OCI-LY1 (cell line): ENCODE results near the gene MCM7.

Experiments
- H2AFZ ChIP-seq: fragments of 200-600 bp; sonication (generic), shearing (Covaris generic); 2 replicates; pipeline ENCODE4 v1.6.0; 2014; ENCODE audit warnings: antibody characterized with exemption, mild to moderate bottlenecking, low read length
- H3F3A ChIP-seq: fragments of 200-600 bp; sonication (generic), shearing (Covaris generic); 2 replicates; pipeline ENCODE4 v1.6.0; 2014; ENCODE audit warnings: mild to moderate bottlenecking, antibody characterized with exemption, low read length, moderate library complexity; ENCODE audit not compliant: insufficient read depth
- H3K27ac ChIP-seq: fragments of 200-600 bp; sonication (generic); 2 replicates; pipeline ENCODE4 v1.5.1; 2014; ENCODE audit warnings: low read length, mixed run types, mild to moderate bottlenecking, low read depth; ENCODE audit not compliant: poor library complexity, severe bottlenecking
- H3K27me3 ChIP-seq: fragments of 200-600 bp; sonication (generic); 2 replicates; pipeline ENCODE4 v1.6.0; 2014; ENCODE audit warnings: antibody characterized with exemption, mild to moderate bottlenecking, low read length, moderate library complexity; ENCODE audit not compliant: insufficient read depth
- H3K36me3 ChIP-seq: fragments of 200-600 bp; sonication (generic); 2 replicates; pipeline ENCODE4 v1.6.1; 2014; ENCODE audit warnings: mild to moderate bottlenecking, antibody characterized with exemption, low read length, moderate library complexity, mixed read lengths; ENCODE audit not compliant: insufficient read depth
- H3K4me1 ChIP-seq: fragments of 200-600 bp; sonication (generic); 2 replicates; pipeline ENCODE4 v1.5.1; 2014; ENCODE audit warnings: mild to moderate bottlenecking, low read length, moderate library complexity; ENCODE audit not compliant: insufficient read depth, severe bottlenecking
- H3K4me2 ChIP-seq: fragments of 200-600 bp; sonication (generic), shearing (Covaris generic); 2 replicates; pipeline ENCODE4 v1.6.1; 2014; ENCODE audit warnings: low read length
- H3K4me3 ChIP-seq: fragments of 200-600 bp; sonication (generic); 2 replicates; pipeline ENCODE4 v1.5.1; 2014; ENCODE audit warnings: low read length, low read depth, mild to moderate bottlenecking, mixed read lengths; ENCODE audit not compliant: poor library complexity, severe bottlenecking
- H3K79me2 ChIP-seq: fragments of 200-600 bp; shearing (Covaris generic); 2 replicates; pipeline ENCODE4 v1.6.1; 2016; ENCODE audit warnings: mixed run types, low read length, mixed read lengths; ENCODE audit not compliant: insufficient read depth
- H3K9ac ChIP-seq: fragments of 200-600 bp; sonication (generic), shearing (Covaris generic); 2 replicates; pipeline ENCODE4 v1.6.1; 2014; ENCODE audit warnings: mild to moderate bottlenecking, low read length, mixed read lengths
- H3K9me2 ChIP-seq: fragments of 200-600 bp; sonication (generic), shearing (Covaris generic); 2 replicates; pipeline ENCODE4 v1.6.1; 2014; ENCODE audit warnings: low read depth, mild to moderate bottlenecking, low read length, mixed read lengths
- H3K9me3 ChIP-seq: fragments of 200-600 bp; shearing (Covaris generic); 2 replicates; pipeline ENCODE4 v1.6.1; 2014; ENCODE audit warnings: low read length, mixed read lengths
- H4K20me1 ChIP-seq: fragments of 200-600 bp; sonication (generic), shearing (Covaris generic); 2 replicates; pipeline ENCODE4 v1.6.0; 2016; ENCODE audit warnings: mild to moderate bottlenecking, low read length; ENCODE audit not compliant: insufficient read depth
- EZH2 ChIP-seq: fragments of 200-600 bp; sonication (generic), shearing (Covaris generic); IDR thresholded peaks from 2 replicates; pipeline ENCODE4 v1.8.0; 2017; ENCODE audit warnings: borderline replicate concordance, mixed run types, mild to moderate bottlenecking, antibody characterized with exemption, low read length, moderate library complexity, mixed read lengths
- TF ChIP-seq, protein P1 (sequence below): fragments of 200-600 bp; sonication (generic), shearing (Covaris generic); IDR thresholded peaks from 2 replicates; pipeline ENCODE4 v1.5.1; 2017; ENCODE audit warnings: mild to moderate bottlenecking, antibody characterized with exemption, low read length, moderate library complexity, mixed read lengths

MCM7 gene

DNA sequence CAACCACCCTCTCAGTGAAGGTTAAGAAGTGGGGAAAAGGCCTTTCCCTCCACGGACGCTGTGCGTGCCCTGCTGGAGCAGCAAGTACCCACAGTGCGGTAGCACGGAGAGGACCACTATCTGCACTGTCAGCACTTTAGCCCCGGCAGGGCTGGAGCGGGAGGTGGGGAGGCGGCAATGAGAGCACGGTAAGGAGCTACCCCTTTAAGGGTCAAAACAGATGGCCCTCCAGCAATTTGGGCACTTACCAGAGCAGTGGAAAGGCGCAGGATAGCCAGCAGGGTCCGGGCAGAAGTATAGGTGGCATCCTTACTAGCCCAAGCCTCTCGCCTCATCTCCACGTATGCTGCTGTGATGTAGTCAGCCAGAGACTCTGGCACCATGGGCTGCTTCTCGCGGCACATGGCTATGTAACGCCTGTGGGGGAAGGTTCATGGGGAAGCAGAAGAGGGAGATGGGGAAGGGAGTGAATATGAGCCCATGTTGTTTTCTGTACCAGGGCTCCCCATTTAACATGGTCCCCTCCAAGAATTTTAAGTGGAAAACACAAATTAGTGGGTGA is 7.2 kb downstream of the MCM7 start:
- no peaks in the 10 kb centered on the region for H3K27me3 ChIP-seq
- no peak overlapping the region for H3K4me2 ChIP-seq
- H3K9ac ChIP-seq: no peak overlapping the region
- H3F3A ChIP-seq: peaks cover 28% of the 10 kb centered on the region
- peaks cover 14% of the 10 kb centered on the region for H3K4me1 ChIP-seq
- H3K79me2 ChIP-seq: no peaks in the 10 kb centered on the region
- TF ChIP-seq, protein P1, sequence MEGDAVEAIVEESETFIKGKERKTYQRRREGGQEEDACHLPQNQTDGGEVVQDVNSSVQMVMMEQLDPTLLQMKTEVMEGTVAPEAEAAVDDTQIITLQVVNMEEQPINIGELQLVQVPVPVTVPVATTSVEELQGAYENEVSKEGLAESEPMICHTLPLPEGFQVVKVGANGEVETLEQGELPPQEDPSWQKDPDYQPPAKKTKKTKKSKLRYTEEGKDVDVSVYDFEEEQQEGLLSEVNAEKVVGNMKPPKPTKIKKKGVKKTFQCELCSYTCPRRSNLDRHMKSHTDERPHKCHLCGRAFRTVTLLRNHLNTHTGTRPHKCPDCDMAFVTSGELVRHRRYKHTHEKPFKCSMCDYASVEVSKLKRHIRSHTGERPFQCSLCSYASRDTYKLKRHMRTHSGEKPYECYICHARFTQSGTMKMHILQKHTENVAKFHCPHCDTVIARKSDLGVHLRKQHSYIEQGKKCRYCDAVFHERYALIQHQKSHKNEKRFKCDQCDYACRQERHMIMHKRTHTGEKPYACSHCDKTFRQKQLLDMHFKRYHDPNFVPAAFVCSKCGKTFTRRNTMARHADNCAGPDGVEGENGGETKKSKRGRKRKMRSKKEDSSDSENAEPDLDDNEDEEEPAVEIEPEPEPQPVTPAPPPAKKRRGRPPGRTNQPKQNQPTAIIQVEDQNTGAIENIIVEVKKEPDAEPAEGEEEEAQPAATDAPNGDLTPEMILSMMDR: no peak
- TF ChIP-seq EZH2: no peak
- peaks cover 89% of the 10 kb centered on the region for H3K36me3 ChIP-seq
- H3K27ac ChIP-seq: no peak overlapping the region
- H3K9me3 ChIP-seq: no peaks in the 10 kb centered on the region
- no peaks in the 10 kb centered on the region for H3K9me2 ChIP-seq
- no peak overlapping the region for H2AFZ ChIP-seq
- no peak overlapping the region for H3K4me3 ChIP-seq
- H4K20me1 ChIP-seq: no peaks in the 10 kb centered on the region

DNA sequence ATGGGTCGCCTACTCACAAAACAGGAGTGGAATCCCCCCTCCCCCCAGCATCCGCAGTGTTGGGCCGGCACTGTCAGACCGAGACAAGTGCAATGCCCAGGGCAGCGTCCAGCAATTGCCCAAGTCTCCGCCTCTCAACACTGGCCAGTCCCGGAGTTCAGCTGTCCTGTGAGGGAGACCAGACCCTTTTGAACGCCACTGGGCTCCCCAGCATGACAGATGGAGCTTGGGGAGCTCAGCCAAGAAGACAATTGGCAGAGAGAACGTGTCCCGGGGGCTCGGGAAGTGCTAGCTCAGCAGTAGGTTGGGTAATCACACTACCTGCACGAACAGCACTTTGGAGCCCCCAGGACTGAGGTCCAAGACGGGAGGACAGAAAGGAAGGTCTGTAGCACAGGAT is 7.7 kb downstream of the MCM7 start:
- Histone ChIP-seq H3K27ac (no peak overlapping the region), H3K4me3 (no peak overlapping the region), H3K27me3 (no peaks in the 10 kb centered on the region), H3K4me2 (no peak overlapping the region), H3K79me2 (no peaks in the 10 kb centered on the region), H3K9me2 (no peaks in the 10 kb centered on the region), H3K36me3 (peaks cover 84% of the 10 kb centered on the region), H3F3A (peaks cover 28% of the 10 kb centered on the region), H2AFZ (no peak overlapping the region), H4K20me1 (no peaks in the 10 kb centered on the region), H3K9me3 (no peaks in the 10 kb centered on the region), H3K9ac (no peak overlapping the region), H3K4me1 (peaks cover 16% of the 10 kb centered on the region)
- TF ChIP-seq, protein P1: no peak
- TF ChIP-seq EZH2: no peak

DNA sequence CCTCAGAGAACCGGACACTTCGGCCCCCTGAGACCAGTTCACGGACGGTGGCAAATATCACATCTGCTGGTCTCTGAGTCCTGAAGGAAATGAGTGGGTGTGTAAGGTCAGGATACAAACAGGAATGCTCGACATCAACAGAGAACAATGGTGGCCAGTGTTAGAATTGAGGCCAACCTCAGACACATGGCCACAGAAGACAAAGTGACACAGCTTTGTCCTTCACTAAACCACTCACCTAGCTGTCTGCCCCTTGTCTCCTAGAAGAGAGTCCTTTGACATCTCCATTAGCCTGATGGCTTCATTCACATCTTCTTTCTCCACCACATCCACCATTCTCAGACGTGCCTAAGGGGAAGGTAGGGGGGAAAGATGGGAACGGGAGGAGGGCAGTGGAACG is 8.1 kb downstream of the MCM7 start:
- H3F3A ChIP-seq: peaks cover 28% of the 10 kb centered on the region

More for the DNA sequence above, 8.1 kb downstream of the MCM7 start:
- Histone ChIP-seq H3K36me3 (peaks cover 79% of the 10 kb centered on the region), H3K79me2 (no peaks in the 10 kb centered on the region), H3K4me1 (peaks cover 20% of the 10 kb centered on the region), H3K4me2 (no peak overlapping the region), H2AFZ (no peak overlapping the region), H3K4me3 (no peak overlapping the region), H3K9ac (no peak overlapping the region), H4K20me1 (no peaks in the 10 kb centered on the region), H3K27ac (no peak overlapping the region), H3K9me3 (no peaks in the 10 kb centered on the region), H3K9me2 (no peaks in the 10 kb centered on the region), H3K27me3 (no peaks in the 10 kb centered on the region)
- TF ChIP-seq, protein P1: no peak
- no peak for TF ChIP-seq EZH2
